HCT116 (cell line): Measurements from ENCODE around the gene TMEM201. TPM values are rescaled to one million over a fixed set of nuclear protein-coding genes. Genes with fewer than 3 reads are reported as not detected.
A peak's percentile ranks its signal among the peaks of the same experiment; 100 is the strongest.

Experiments used
- ATAC-seq: fragments of 200-7000 bp; cut with Tn5 transposase; 2 replicates; pipeline ENCODE4 v1.9.1; 2020; ENCODE audit warnings: mild to moderate bottlenecking, moderate library complexity
- BruUV-seq: library from RNA; stranded (reverse); fragments of 400-500 nt; replicated peaks from 2 replicates; lab custom pipeline; 2021; lab: Mats Ljungman, UMichigan
- CTCF ChIA-PET: fragments of 300-600 bp; sonication (Branson Sonifier 250); formaldehyde crosslinking; loops from one replicate; lab custom pipeline; 2021; ENCODE audit warnings: antibody characterized with exemption; lab: Charles Lee
- POLR2A ChIA-PET: fragments of 300-600, 350-600 bp; sonication (Branson Sonifier 250); formaldehyde crosslinking; loops from one replicate; lab custom pipeline; 2021; ENCODE audit warnings: antibody characterized with exemption; lab: Charles Lee
- RAD21 ChIA-PET, 2 experiments: fragments of 300-600 bp; sonication (Branson Sonifier 250); formaldehyde crosslinking; loops; one replicate each; lab custom pipeline; 2023; ENCODE audit warnings: low total read pairs in 2 of 2; ENCODE audit not compliant: uncharacterized antibody in 2 of 2, unreplicated experiment in 2 of 2, low non-redundant PET in 1 of 2; lab: Charles Lee
- DNase-seq: peaks from one replicate; pipeline ENCODE4 v3.0.0-alpha.2; 2010; ENCODE audit warnings: low read depth, low spot score
- H2AFZ ChIP-seq: fragments of 200-600 bp; shearing (Covaris generic), sonication (generic); 2 replicates; pipeline ENCODE4 v1.6.1; 2017; ENCODE audit warnings: low read depth, mixed run types, mixed read lengths, antibody characterized with exemption, low read length; ENCODE audit not compliant: poor library complexity, severe bottlenecking
- H3K27ac ChIP-seq: 2 replicates; pipeline ENCODE4 v1.5.1; 2012; ENCODE audit warnings: low read depth, low read length
- H3K27me3 ChIP-seq: fragments of 200-600 bp; sonication (generic); 2 replicates; pipeline ENCODE4 v1.6.1; 2016; ENCODE audit warnings: mixed run types, low read length, mixed read lengths; ENCODE audit not compliant: insufficient read depth
- H3K36me3 ChIP-seq, 2 experiments: fragments of 200-500 bp in 1 of 2; fragments of 200-600 bp in 1 of 2; sonication (Bioruptor generic) in 1 of 2; sonication (generic) in 1 of 2; 2 replicates each; pipeline versions ENCODE4 v1.5.1 to v1.6.1; 2014 to 2016; ENCODE audit warnings: low read length in 2 of 2, inconsistent platforms in 1 of 2, mixed read lengths in 1 of 2, mixed run types in 1 of 2; ENCODE audit not compliant: insufficient read depth in 2 of 2, control insufficient read depth in 1 of 2
- H3K4me1 ChIP-seq, 2 experiments: fragments of 200-600 bp in 1 of 2; sonication (generic) in 1 of 2; 2 replicates each; pipeline versions ENCODE4 v1.5.1 to v1.6.1; 2012 to 2017; ENCODE audit warnings: low read length in 2 of 2, inconsistent platforms in 1 of 2, mild to moderate bottlenecking in 1 of 2, mixed read lengths in 1 of 2, mixed run types in 1 of 2, moderate library complexity in 1 of 2; ENCODE audit not compliant: insufficient read depth in 2 of 2, control insufficient read depth in 1 of 2
- H3K4me2 ChIP-seq: fragments of 200-600 bp; sonication (generic); 2 replicates; pipeline ENCODE4 v1.6.1; 2017; ENCODE audit warnings: mixed run types, low read length, mixed read lengths
- H3K4me3 ChIP-seq, 2 experiments: fragments of 200-600 bp in 1 of 2; sonication (generic) in 1 of 2; replicated peaks in 1 of 2; 2 replicates each; pipeline ENCODE4 v1.5.1; 2011 to 2016; ENCODE audit warnings: low read length in 2 of 2, control low read depth in 1 of 2, low read depth in 1 of 2, mild to moderate bottlenecking in 1 of 2, mixed read lengths in 1 of 2, mixed run types in 1 of 2
- H3K79me2 ChIP-seq: fragments of 200-600 bp; sonication (generic); 2 replicates; pipeline ENCODE4 v1.6.1; 2017; ENCODE audit warnings: mild to moderate bottlenecking, mixed run types, low read length, moderate library complexity, mixed read lengths; ENCODE audit not compliant: insufficient read depth
- H3K9ac ChIP-seq: fragments of 200-600 bp; sonication (generic); 2 replicates; pipeline ENCODE4 v1.6.1; 2016; ENCODE audit warnings: low read length, mixed read lengths
- H3K9me2 ChIP-seq: fragments of 200-600 bp; sonication (generic), shearing (Covaris generic); 2 replicates; pipeline ENCODE4 v1.6.1; 2017; ENCODE audit warnings: mixed run types, mild to moderate bottlenecking, moderate library complexity; ENCODE audit not compliant: insufficient read depth
- H3K9me3 ChIP-seq, 2 experiments: fragments of 200-500 bp in 1 of 2; fragments of 200-600 bp in 1 of 2; sonication (Bioruptor generic) in 1 of 2; sonication (generic) in 1 of 2; 2 replicates each; pipeline ENCODE4 v1.6.1; 2014 to 2017; ENCODE audit warnings: low read length in 2 of 2, mixed read lengths in 2 of 2, inconsistent platforms in 1 of 2, low read depth in 1 of 2, mild to moderate bottlenecking in 1 of 2, mixed run types in 1 of 2, moderate library complexity in 1 of 2; ENCODE audit not compliant: control insufficient read depth in 1 of 2, insufficient read depth in 1 of 2
- H4K20me1 ChIP-seq: fragments of 200-600 bp; sonication (generic), shearing (Covaris generic); 2 replicates; pipeline ENCODE4 v1.6.1; 2017; ENCODE audit warnings: mixed run types, mild to moderate bottlenecking, moderate library complexity; ENCODE audit not compliant: insufficient read depth
- CBX3 ChIP-seq: IDR thresholded peaks from 2 replicates; pipeline ENCODE4 v1.6.1; 2012; ENCODE audit warnings: low read depth
- EZH2phosphoT487 ChIP-seq: fragments of 200-600 bp; IDR thresholded peaks from 2 replicates; pipeline ENCODE4 v1.6.1; 2018; ENCODE audit warnings: antibody characterized with exemption, borderline replicate concordance
- JUND ChIP-seq: IDR thresholded peaks from 2 replicates; pipeline ENCODE4 v1.6.1; 2012
- POLR2AphosphoS5 ChIP-seq: IDR thresholded peaks from 2 replicates; pipeline ENCODE4 v1.6.1; 2011; ENCODE audit warnings: mild to moderate bottlenecking, low read depth, low read length, moderate library complexity
- SIN3A ChIP-seq: IDR thresholded peaks from 2 replicates; pipeline ENCODE4 v1.6.1; 2012; ENCODE audit warnings: low read depth
- SRF ChIP-seq: IDR thresholded peaks from 2 replicates; pipeline ENCODE4 v1.6.1; 2012; ENCODE audit warnings: low read depth
- TCF7L2 ChIP-seq: IDR thresholded peaks from 2 replicates; pipeline ENCODE4 v1.7.0; 2011; ENCODE audit warnings: borderline replicate concordance, inconsistent platforms; ENCODE audit not compliant: insufficient read depth, insufficient read length; ENCODE audit errors: extremely low read depth
- ZFX ChIP-seq: fragments of 450-650 bp; IDR thresholded peaks from 2 replicates; pipeline ENCODE4 v1.6.1; 2017
- intact Hi-C: fragments of 100-400 bp; cut with micrococcal nuclease; formaldehyde crosslinking; loops from 2 replicates; pipeline ENCODE4 v1.10.0; 2022
- total RNA-seq: library from RNA; stranded (reverse); gene quantifications from one replicate; pipeline ENCODE4 v1.2.1, GENCODE V29; 2021; ENCODE audit not compliant: unreplicated experiment

TMEM201 gene
- total RNA-seq, 1 experiment from 2014 or later: 27.6 TPM

GRCh38 chr1:9539165-9539828 lies 49.4 kb upstream of the TMEM201 start, which contains the start of gene SLC25A33 (continued):
- TF ChIP-seq TCF7L2: no peak
- no peak for TF ChIP-seq SRF
- TF ChIP-seq SIN3A: peak; percentile 60
- peak; percentile 79 for TF ChIP-seq POLR2AphosphoS5

- BruUV-seq: no TSS peak
- DNase-seq: no peak
- Histone ChIP-seq H3K9me3 (no peaks in the 10 kb centered on the region), H3K4me1 (peaks cover 21 to 42% of the 10 kb centered on the region in 2 experiments), H4K20me1 (peaks cover 4% of the 10 kb centered on the region; the same call in 1 of the 2 replicates), H3K9ac (peak overlapping the region; percentile 93), H3K27me3 (no peaks in the 10 kb centered on the region), H2AFZ (no peak overlapping the region), H3K4me3 (peak overlapping the region; percentile 81 to 97), H3K36me3 (no peaks in the 10 kb centered on the region), H3K79me2 (peaks cover 54% of the 10 kb centered on the region), H3K27ac (peak overlapping the region; percentile 88), H3K4me2 (peak overlapping the region; percentile 92), H3K9me2 (no peaks in the 10 kb centered on the region)
- POLR2A ChIA-PET: interaction anchor here (0.9 to 1.2 kb wide), 2 partner anchors 10 to 13 kb away, joined by 3 read pairs; no protein-coding TSS in a partner anchor
- peak; percentile 60 for TF ChIP-seq SIN3A
- 0 out of 2 replicates have a peak, but pooled peaks have one; percentile 11 for TF ChIP-seq CBX3
- peak; percentile 83 for TF ChIP-seq ZFX
- no peak for TF ChIP-seq EZH2phosphoT487
- no peak for TF ChIP-seq JUND
- intact Hi-C loops: no loop called here
- CTCF ChIA-PET: no interaction called here
- RAD21 ChIA-PET: no interaction called here
- peak; percentile 52 for ATAC-seq
These were observed 48.7 kb upstream of the TMEM201 start for GRCh38 chr1:9539829-9540550.
